Heart right ventricle (tissue), 16 donors: ENCODE data around the gene ENTPD6. TPM values are rescaled to one million over a fixed set of nuclear protein-coding genes. Genes with fewer than 3 reads are reported as not detected.

Experiments
- ATAC-seq, 8 donors: fragments of 200-7000 bp; cut with Tn5 transposase; one replicate each; pipeline ENCODE4 v1.9.1; 2020; ENCODE audit warnings: mild to moderate bottlenecking in 8 of 8, moderate library complexity in 8 of 8, moderate number of reproducible peaks in 1 of 8
- DNase-seq, 2 donors: peaks; one replicate each; pipeline ENCODE4 v3.0.0-alpha.2; 2020
- H3K27ac ChIP-seq, 10 donors: fragments of 200-600 bp; sonication (generic) in 2 of 10; one replicate each; pipeline versions ENCODE4 v1.5.0 to v1.8.0; 2020 to 2022; ENCODE audit warnings: mild to moderate bottlenecking in 3 of 10
- H3K27me3 ChIP-seq, 7 donors: fragments of 200-600 bp; one replicate each; pipeline ENCODE4 v1.8.0; 2021 to 2022; ENCODE audit warnings: mild to moderate bottlenecking in 2 of 7
- H3K36me3 ChIP-seq, 9 donors: fragments of 200-600 bp; sonication (generic) in 1 of 9; one replicate each; pipeline versions ENCODE4 v1.5.0 to v1.8.0; 2020 to 2022; ENCODE audit warnings: mild to moderate bottlenecking in 2 of 9
- H3K4me1 ChIP-seq, 9 donors: fragments of 200-600 bp; sonication (generic) in 1 of 9; one replicate each; pipeline versions ENCODE4 v1.5.0 to v1.8.0; 2020 to 2022; ENCODE audit warnings: mild to moderate bottlenecking in 4 of 9
- H3K4me3 ChIP-seq, 10 donors: fragments of 200-600 bp; sonication (generic) in 2 of 10; one replicate each; pipeline versions ENCODE4 v1.5.0 to v1.8.0; 2020 to 2022; ENCODE audit warnings: mild to moderate bottlenecking in 7 of 10, moderate library complexity in 2 of 10
- H3K9me3 ChIP-seq, 11 donors: fragments of 200-600 bp in 10 of 11; sonication (generic) in 2 of 11; one replicate each; pipeline versions ENCODE4 v1.5.0 to v1.8.0; 2013 to 2022; ENCODE audit warnings: mild to moderate bottlenecking in 2 of 11, control low read depth in 1 of 11, moderate library complexity in 1 of 11
- WGBS, 2 donors: extraction: QIAGEN DNeasy Blood & Tissue Kit; methylation state at CpG; one replicate each; pipeline ENCODE4 v1.1.7; 2013; ENCODE audit warnings: inconsistent platforms in 1 of 2; 5-methylcytosine and 5-hydroxymethylcytosine counted together
- intact Hi-C, 10 donors: fragments of 100-400 bp; cut with DNase I; formaldehyde crosslinking; loops; one replicate each; pipeline versions ENCODE4 v1.11.1 to v1.14.2; 2022
- polyA plus RNA-seq, 2 donors: library from polyadenylated mRNA; stranded (reverse); fragments of 200-250 nt; gene quantifications; one replicate each; pipeline ENCODE4 v1.2.3, GENCODE V29; 2013
- total RNA-seq, 10 donors: library from RNA; stranded (reverse); fragmentation: NEBNext Ultra II Directional in 3 of 10; extraction: Animal tissue kit (Norgen Biotek cat#: 25700) in 3 of 10; gene quantifications; one replicate each; pipeline versions ENCODE4 v1.2.1 to v1.2.4, GENCODE V29; 2021 to 2023
- TF ChIP-seq, protein P1 (sequence below), 9 donors: fragments of 200-600 bp; sonication (generic) in 2 of 9; IDR thresholded peaks; one replicate each; pipeline versions ENCODE4 v1.5.0 to v1.8.0; 2021 to 2022; ENCODE audit warnings: antibody characterized with exemption in 9 of 9, mild to moderate bottlenecking in 5 of 9, moderate library complexity in 1 of 9
- donor health status: Arrhythmogenic right ventricular cardiomyopathy.
- donor health status: ischemic (EF 13 %, LVEDD 7.1; RV severe dilation, severe dysfunction).
- donor health status: healthy with polysubstance abuse.
- donor health status: DM: no; HTN: yes; CAD: no.
- donor health status: DM: no; HTN: no; CAD: no.
- donor health status: ischemic (EF 25% LVEDD 6.9; RV normal size, moderate dysfunction).
- donor health status: ischemic (EF 25% LVEDD 5.7; RV mildly dilated, moderate dysfunction).
- donor health status: healthy.
- donor health status: DM: yes; HTN: yes; CAD: no.
- donor health status: Ischemic cardiomyopathy.
- donor health status: ischemic (EF 35%, LVEDD 5.7; RV mildly dilated, moderate dysfunction).
- donor health status: nonischemic (EF 11% LVEDD 7.7; RV severe dilation, severe dysfunction).
- donor health status: DM: yes; HTN: yes; CAD: no.
- donor health status: PGD.
- donor health status: ischemic (EF 29% LVEDD 5.4; RV normal size, mild dysfunction).
- donor health status: nonischemic (EF 23%, LVEDD 6.1; RV moderate dilation, normal function).

The ENTPD6 gene
- total and polyA plus RNA-seq, 12 donors = 54.6 to 167 (median 84.8) TPM

- H3K4me3 ChIP-seq = peak overlapping the region in 9 of 10 donors; percentile 76 to 96 (median 92)
- TF ChIP-seq, protein P1, sequence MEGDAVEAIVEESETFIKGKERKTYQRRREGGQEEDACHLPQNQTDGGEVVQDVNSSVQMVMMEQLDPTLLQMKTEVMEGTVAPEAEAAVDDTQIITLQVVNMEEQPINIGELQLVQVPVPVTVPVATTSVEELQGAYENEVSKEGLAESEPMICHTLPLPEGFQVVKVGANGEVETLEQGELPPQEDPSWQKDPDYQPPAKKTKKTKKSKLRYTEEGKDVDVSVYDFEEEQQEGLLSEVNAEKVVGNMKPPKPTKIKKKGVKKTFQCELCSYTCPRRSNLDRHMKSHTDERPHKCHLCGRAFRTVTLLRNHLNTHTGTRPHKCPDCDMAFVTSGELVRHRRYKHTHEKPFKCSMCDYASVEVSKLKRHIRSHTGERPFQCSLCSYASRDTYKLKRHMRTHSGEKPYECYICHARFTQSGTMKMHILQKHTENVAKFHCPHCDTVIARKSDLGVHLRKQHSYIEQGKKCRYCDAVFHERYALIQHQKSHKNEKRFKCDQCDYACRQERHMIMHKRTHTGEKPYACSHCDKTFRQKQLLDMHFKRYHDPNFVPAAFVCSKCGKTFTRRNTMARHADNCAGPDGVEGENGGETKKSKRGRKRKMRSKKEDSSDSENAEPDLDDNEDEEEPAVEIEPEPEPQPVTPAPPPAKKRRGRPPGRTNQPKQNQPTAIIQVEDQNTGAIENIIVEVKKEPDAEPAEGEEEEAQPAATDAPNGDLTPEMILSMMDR (IDR thresholded peaks at IDR 0.05) = no peak
- no peaks in the 10 kb centered on the region for H3K27me3 ChIP-seq
- no peak for DNase-seq
- no peaks in the 10 kb centered on the region for H3K9me3 ChIP-seq
- peak overlapping the region; percentile 92 to 98 (median 96) for H3K27ac ChIP-seq
- ATAC-seq = peak in 1 of 8 donors; percentile 21
- intact Hi-C loops = loop anchor here in 3 of 10 donors (5.0 to 10.0 kb wide), 3 partner anchors 47 to 176 kb away; partner anchors contain the start of gene ENTPD6 (in 1 of the 3)
- peaks cover 0 to 6% (median 0%) of the 10 kb centered on the region in 9 donors for H3K36me3 ChIP-seq
- peaks cover 0 to 84% (median 59%) of the 10 kb centered on the region in 9 donors for H3K4me1 ChIP-seq
- 43 to 59% methylated on average over 3 of the region's 3 CpGs for WGBS, 2 donors
These were observed 55.0 kb downstream of the ENTPD6 start for GRCh38 chr20:25250508-25250907.

DNA sequence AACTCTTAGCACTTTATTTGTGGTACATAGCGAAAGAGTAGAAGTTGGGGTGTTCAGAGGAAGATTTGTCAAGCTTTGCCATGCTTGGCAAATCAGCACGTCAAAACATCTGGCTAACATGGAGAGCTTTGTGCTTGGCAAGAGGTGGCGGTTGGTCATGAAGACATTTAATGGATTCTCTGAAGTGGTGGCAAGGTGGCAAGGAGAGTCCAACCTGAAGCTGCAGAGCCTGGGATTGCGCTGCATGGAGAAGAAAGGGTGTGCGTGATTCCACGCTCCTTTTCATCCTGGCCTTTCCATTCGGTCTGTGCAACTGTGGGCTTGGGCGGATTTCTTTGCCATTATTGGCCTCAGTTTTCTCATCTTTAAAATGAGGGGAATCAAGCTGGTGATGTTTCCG is 55.5 kb downstream of the ENTPD6 start:
- ATAC-seq (no peak), DNase-seq (no peak)
- 52 to 70% methylated on average over 9 of the region's 9 CpGs for WGBS, 2 donors
- Histone ChIP-seq H3K4me1 (peaks cover 0 to 88% (median 59%) of the 10 kb centered on the region in 9 donors), H3K4me3 (peak overlapping the region in 9 of 10 donors; percentile 76 to 96 (median 92)), H3K9me3 (no peaks in the 10 kb centered on the region), H3K27ac (peak overlapping the region in 9 of 10 donors; percentile 20 to 98 (median 95)), H3K36me3 (peaks cover 0 to 6% (median 0%) of the 10 kb centered on the region in 9 donors), H3K27me3 (no peaks in the 10 kb centered on the region)
- intact Hi-C loops = loop anchor here in 3 of 10 donors (5.0 to 10.0 kb wide), 3 partner anchors 46 to 176 kb away; partner anchors contain the start of gene ENTPD6 (in 1 of the 3)
- TF ChIP-seq, protein P1 (IDR thresholded peaks at IDR 0.05) = no peak

DNA sequence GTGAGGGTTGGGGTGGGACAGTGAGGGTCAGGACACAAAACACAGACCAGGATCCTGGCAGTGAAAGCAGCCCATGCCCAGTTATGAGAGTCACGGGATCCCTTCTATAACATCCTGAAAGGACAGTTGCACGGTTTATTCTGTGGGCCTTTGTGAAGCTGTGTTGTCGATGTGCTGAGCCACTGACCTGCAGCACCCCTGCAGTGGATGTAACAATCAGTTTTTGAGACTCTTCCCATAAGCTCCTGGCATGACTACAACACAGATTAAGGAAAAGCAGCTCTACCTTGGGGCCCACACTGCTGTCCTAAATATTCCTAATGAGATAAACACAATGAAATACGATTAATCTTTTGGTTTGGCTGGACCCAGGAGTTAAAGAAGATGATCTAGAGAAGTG is 56.0 kb downstream of the ENTPD6 start:
- Histone ChIP-seq H3K27me3 (no peaks in the 10 kb centered on the region), H3K9me3 (no peaks in the 10 kb centered on the region), H3K27ac (peak overlapping the region in 8 of 10 donors; percentile 43 to 98 (median 96)), H3K4me3 (peak overlapping the region in 5 of 10 donors; percentile 80 to 96 (median 88)), H3K4me1 (peaks cover 2 to 88% (median 58%) of the 10 kb centered on the region in 9 donors), H3K36me3 (peaks cover 0 to 9% (median 0%) of the 10 kb centered on the region in 9 donors)
- TF ChIP-seq, protein P1 (IDR thresholded peaks at IDR 0.05) = no peak
- intact Hi-C loops = loop anchor here in 3 of 10 donors (5.0 to 10.0 kb wide), 3 partner anchors 46 to 177 kb away; partner anchors contain the start of gene ENTPD6 (in 1 of the 3)
- ATAC-seq (no peak), DNase-seq (no peak)
- 40 to 58% methylated on average over 4 of the region's 4 CpGs for WGBS, 2 donors

DNA sequence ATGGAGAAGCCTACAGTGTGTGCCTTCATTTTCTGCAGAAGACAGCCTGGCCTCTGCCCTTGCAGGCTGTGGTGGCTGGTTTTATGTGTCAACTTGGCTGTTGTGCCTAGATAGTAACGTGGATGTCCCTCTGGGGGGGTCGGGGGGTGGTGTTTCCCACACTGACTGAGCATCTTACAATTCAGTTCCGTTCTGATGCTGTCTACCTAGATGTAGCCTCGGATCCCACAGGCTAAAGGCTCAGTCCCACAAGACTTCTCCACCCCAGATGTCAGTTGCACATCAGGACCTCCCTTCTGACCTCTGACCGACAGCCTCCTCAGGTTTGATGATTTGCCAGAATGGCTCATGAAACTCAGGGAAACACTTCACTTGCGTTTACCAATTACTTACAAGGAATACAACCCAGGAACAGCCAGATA is 56.7 kb downstream of the ENTPD6 start:
- ATAC-seq = no peak
- DNase-seq = no peak
- H3K4me3 ChIP-seq = peak overlapping the region in 4 of 10 donors; percentile 80 to 96 (median 92)
- peak overlapping the region in 8 of 10 donors; percentile 36 to 98 (median 95) for H3K27ac ChIP-seq
- peaks cover 0 to 16% (median 0%) of the 10 kb centered on the region in 9 donors for H3K36me3 ChIP-seq
- intact Hi-C loops = loop anchor here in 3 of 10 donors (2.0 to 10.0 kb wide), 4 partner anchors 23 to 177 kb away; partner anchors contain the start of gene ENTPD6 (in 1 of the 3)
- H3K27me3 ChIP-seq = no peaks in the 10 kb centered on the region
- TF ChIP-seq, protein P1 (IDR thresholded peaks at IDR 0.05) = no peak
- peaks cover 8 to 88% (median 58%) of the 10 kb centered on the region in 9 donors for H3K4me1 ChIP-seq
- no peaks in the 10 kb centered on the region for H3K9me3 ChIP-seq
- WGBS, 2 donors = 38 to 50% methylated on average over 6 of the region's 6 CpGs
